HG02840 (cell line): ENCODE data around the gene HNRNPLL.
A peak's percentile ranks its signal among the peaks of the same experiment; 100 is the strongest.
"Not testable (repeated sequence)": the region's sequence is repeated elsewhere in the genome, so short reads cannot be mapped to it uniquely, and the experiment has no call there.

ENCODE experiments used
- ATAC-seq: cut with Tn5 transposase; IDR thresholded peaks from one replicate; pipeline ENCODE4 v1.9.1; 2021; ENCODE audit warnings: mild to moderate bottlenecking, moderate library complexity, moderate number of reproducible peaks; ENCODE audit not compliant: unreplicated experiment, low FRiP score

HNRNPLL gene

GRCh38 chr2:38602732-38603401, at the start of gene HNRNPLL:
HNRNPLL (minus strand) TSS chr2:38602928; CDS start chr2:38602626, 302 bp downstream.
- ATAC-seq, result peak; percentile 65

DNA sequence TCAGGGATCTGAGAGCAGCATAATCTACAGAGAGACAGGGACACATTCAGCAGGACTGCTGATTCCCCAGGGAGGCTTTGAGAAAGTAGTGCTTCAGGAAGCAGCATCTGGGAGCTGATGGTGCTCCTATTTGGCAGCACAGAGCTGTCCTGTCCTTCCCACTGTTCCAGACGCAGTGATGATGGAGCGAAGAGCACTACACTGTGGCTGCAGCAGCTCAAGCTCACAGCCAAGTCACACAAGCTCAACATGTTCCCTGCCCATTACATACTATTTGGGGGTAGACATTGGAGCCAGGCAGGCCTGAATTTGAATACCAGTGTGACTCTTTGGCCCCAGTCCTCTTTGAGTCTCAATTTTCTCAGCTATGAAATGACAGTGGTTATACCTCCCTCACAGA, 48.0 kb upstream of the HNRNPLL start:
- ATAC-seq, result no peak

DNA sequence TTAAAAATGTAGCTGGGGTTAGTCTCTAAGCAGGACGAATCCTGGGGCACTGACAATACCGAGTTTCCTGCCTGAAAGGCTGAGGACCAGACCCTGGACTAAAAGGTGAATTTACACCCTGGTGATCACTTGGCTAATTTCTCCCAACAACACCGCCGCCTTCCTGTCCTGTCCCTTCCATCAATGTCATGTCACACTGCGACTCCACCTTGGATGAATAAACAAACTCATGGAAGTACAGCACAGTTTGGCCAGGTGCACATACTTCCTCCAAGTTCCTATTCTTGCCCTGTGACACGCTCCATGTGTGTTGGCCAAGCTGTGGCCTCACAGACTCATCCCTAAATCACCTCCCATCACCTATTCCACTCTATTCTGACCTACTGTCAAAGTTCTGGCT, 47.3 kb upstream of the HNRNPLL start:
- ATAC-seq, result no peak

GRCh38 chr2:38649176-38649728, 46.5 kb upstream of the HNRNPLL start:
- ATAC-seq, result no peak

DNA sequence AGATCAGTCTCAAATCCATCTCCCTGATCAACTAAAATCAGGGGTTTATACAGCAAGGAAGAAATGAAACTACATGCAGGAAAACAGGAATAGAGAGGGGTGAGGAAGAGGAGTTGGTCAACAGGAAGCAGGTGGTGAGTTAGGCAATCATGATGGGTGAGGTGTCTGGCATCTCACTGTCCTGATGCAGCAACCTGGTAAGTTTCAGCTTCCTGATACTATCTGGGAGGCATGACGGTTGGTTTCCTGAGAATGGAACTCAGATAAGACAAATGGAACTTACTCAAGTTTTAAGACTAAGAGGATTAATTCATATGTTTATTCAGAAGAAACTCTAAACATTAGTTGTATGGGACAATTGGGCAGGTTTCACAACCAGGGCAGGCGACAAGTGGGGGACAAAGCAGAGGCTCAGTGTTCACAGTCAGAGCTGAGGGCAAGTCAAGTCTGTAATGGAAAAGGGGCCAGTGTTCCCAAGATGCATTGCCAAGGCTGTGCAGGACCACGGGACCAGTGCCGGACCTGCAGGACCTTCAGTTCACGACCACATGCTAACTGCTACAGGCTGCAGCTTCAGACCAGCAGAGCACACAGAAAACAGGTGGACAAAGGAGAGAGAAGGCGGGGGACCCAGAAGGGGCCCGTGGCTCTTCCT, 45.5 kb upstream of the HNRNPLL start:
- no peak for ATAC-seq

DNA sequence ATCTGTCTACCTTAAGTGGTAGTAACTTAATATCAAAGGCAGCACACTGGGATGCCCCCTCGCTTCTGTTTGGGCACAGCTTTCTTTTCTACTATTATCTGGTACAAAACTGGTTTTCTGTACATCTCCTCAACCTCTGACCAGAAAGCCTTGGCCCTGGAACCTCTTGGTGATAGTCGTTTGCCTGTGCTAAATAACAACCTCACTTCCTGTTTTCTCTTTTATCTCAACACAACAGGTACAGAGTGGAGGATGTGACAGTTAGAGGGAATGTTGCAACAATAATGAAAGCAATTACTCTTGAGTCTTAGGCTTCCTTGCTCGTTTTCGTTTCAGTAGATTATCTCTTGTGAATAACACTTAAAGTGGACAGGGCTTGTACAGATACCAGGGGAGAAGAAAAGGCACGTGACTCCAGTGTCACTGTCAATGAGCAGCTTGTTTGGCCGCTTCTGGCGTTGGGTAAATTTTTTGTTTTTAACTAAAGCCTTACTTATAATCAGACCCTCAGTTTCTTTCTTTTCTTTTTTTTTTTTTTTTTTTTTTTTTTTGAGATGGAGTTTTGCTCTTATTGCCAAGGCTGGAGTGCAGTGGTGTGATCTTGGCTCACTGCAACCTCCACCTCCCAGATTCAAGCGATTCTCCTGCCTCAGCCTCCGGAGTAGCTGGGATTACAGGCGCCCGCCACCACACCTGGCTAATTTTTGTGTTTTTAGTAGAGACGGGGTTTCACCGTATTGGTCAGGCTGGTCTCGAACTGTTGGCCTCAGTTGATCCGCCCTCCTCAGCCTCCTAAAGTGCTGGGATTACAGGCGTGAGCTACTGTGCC, 41.2 kb upstream of the HNRNPLL start:
- ATAC-seq, result not testable (repeated sequence)

GRCh38 chr2:38643021-38643671, 40.4 kb upstream of the HNRNPLL start:
- no peak for ATAC-seq

DNA sequence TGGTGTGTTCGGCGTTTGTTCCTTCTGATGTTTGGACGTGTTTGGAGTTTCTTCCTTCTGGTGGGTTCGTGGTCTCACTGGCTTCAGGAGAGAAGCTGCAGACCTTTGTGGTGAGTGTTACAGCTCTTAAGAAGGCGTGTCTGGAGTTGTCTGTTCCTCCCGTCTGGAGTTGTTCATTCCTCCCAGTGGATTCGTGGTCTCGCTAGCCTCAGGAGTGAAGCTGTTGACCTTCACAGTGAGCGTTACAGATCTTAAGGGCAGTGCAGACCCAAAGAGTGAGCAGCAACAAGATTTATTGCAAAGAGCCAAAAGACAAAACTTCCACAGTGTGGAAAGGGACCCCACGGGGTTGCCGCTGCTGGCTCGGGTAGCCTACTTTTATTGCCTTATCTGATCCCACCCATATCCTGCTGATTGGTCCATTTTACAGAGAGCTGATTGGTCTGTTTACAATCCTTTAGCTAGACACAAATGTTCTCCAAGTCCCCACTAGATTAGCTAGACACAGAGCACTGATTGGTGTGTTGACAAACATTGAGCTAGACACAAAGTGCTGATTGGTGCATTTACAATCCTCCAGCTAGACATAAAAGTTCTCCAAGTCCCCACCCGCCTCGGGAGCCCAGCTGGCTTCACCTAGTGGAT, 39.8 kb upstream of the HNRNPLL start:
- not testable (repeated sequence) for ATAC-seq

- no peak for ATAC-seq
These were observed 33.3 kb upstream of the HNRNPLL start for GRCh38 chr2:38636069-38636468.

- ATAC-seq, result no peak
These were observed 32.4 kb upstream of the HNRNPLL start for GRCh38 chr2:38635139-38635538.

GRCh38 chr2:38634684-38635083, 32.0 kb upstream of the HNRNPLL start:
- ATAC-seq, result peak; percentile 76

DNA sequence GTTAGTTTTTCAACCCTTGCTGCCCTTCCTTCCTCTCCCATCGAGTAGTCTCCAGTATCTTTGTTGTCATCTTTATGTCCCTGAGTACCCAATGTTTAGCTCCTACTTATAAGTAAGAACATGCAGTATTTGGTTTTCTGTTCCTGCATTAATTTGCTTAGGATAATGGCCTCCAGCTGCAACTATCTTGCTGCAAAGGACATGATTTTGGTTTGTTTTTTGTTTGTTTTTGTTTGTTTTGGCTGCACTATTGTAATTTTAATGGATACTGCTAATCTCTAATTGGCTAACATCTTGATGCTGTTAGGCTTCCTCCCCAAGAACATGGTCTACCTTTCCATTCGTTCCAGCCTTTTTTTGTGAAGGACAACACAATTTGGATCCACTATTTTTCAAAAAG, 31.2 kb upstream of the HNRNPLL start:
- ATAC-seq, result no peak

- no peak for ATAC-seq
These were observed 30.3 kb upstream of the HNRNPLL start for GRCh38 chr2:38632980-38633379.

DNA sequence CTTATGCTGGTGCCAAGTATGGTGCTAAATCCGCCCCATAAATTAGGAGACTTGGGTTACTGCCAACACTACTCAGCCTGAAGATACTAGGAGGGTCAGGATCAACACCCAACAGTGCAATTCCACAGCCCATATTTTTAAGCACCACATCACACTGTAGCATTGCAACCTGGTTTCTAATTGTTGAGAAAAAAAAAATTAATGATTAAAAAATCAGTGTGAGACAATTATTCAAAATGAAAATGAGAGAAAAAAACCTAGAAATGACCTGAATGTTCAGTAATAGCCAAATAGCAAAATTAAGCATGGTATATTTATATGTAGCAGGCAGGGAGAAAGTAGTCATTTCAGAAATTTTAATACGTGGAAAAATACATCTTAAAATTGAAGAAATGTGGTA, 29.2 kb upstream of the HNRNPLL start:
- no peak for ATAC-seq

DNA sequence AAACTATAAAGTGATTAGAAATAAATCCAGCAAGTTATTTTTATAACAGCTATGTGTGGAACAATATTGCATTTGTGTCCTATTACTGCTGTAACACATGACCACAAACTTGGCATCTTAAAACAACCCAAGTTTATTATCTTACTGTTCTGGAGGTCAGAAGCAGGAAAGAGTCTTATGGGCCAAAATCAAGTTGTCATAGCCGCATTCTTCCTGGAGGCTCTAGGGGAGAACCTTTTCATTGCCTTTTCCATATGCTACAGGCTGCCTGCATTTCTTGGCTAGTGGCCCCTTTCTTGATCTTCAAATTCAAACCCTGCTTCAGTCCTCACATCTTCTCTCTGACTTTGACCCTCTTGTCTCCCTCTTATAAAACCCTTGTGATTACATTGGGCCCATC, 27.0 kb upstream of the HNRNPLL start:
- no peak for ATAC-seq

GRCh38 chr2:38627391-38627790, 24.7 kb upstream of the HNRNPLL start:
- no peak for ATAC-seq

GRCh38 chr2:38626326-38627035, 23.8 kb upstream of the HNRNPLL start:
- no peak for ATAC-seq

DNA sequence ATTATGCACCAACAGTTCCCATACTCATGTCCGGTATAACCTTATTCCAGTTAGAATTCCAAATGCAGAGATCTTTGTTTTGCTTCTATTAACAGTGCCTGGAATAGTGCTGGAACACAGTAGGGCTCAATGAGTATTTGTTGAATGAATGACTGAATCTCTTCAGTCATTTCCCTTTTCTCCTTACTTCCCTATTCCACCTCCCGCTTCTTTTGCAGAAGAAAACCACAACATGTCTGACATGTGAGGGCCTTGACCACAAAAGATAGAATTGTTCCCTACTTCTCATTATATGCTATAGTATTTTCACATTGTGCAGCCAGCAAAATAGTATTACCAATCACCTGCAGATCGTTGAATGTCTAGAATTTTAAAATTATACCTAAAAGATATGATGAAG, 19.5 kb upstream of the HNRNPLL start:
- no peak for ATAC-seq

GRCh38 chr2:38621018-38621417, 18.3 kb upstream of the HNRNPLL start:
- no peak for ATAC-seq
